IMR-90 (cell line): Measurements from ENCODE around the gene HERC4. TPM values are rescaled to one million over a fixed set of nuclear protein-coding genes. Genes with fewer than 3 reads are reported as not detected.

Experiments
- ATAC-seq: fragments of 200-7000 bp; cut with Tn5 transposase; 2 replicates; pipeline ENCODE4 v1.9.1; 2020; ENCODE audit warnings: low read depth, mild to moderate bottlenecking, moderate library complexity
- BruUV-seq: library from RNA; stranded (reverse); fragments of 400-500 nt; replicated peaks from 2 replicates; lab custom pipeline; 2021; lab: Mats Ljungman, UMichigan
- CTCF ChIA-PET: fragments of 300-600 bp; formaldehyde crosslinking; extraction: SDS; loops from one replicate; lab custom pipeline; 2021; ENCODE audit warnings: antibody characterized with exemption; lab: Yijun Ruan, JAX
- POLR2A ChIA-PET: fragments of 300-600 bp; sonication (Branson Sonifier 250); formaldehyde crosslinking; loops from one replicate; lab custom pipeline; 2022; ENCODE audit warnings: antibody characterized with exemption; ENCODE audit not compliant: unreplicated experiment; lab: Charles Lee
- DNase-seq: peaks from one replicate; pipeline ENCODE4 v3.0.0; 2013
- H2AFZ ChIP-seq: replicated peaks from 2 replicates; pipeline ENCODE3; 2013; ENCODE audit warnings: low read length, mild to moderate bottlenecking; ENCODE audit not compliant: poor library complexity
- H2AK5ac ChIP-seq: 2 replicates; pipeline ENCODE4 v1.6.1; 2013; ENCODE audit warnings: low read depth, low read length, inconsistent platforms
- H2AK9ac ChIP-seq: replicated peaks from 2 replicates; pipeline ENCODE3; 2013; ENCODE audit warnings: mild to moderate bottlenecking, low read depth, low read length, moderate library complexity; ENCODE audit not compliant: poor library complexity
- H2BK120ac ChIP-seq: 2 replicates; pipeline ENCODE4 v1.6.1; 2013; ENCODE audit warnings: low read depth, low read length, inconsistent platforms
- H2BK15ac ChIP-seq: 3 replicates; pipeline ENCODE4 v1.6.1; 2013; ENCODE audit warnings: low read depth, low read length, inconsistent platforms
- H2BK20ac ChIP-seq: 2 replicates; pipeline ENCODE4 v1.6.1; 2013; ENCODE audit warnings: low read depth, mild to moderate bottlenecking, inconsistent platforms, low read length, moderate library complexity
- H2BK5ac ChIP-seq: 2 replicates; pipeline ENCODE4 v1.6.1; 2013; ENCODE audit warnings: mild to moderate bottlenecking, low read depth, low read length, inconsistent platforms; ENCODE audit not compliant: poor library complexity, severe bottlenecking
- H3K14ac ChIP-seq: replicated peaks from 2 replicates; pipeline ENCODE4 v1.6.1; 2013; ENCODE audit warnings: low read depth, low read length, inconsistent platforms
- H3K18ac ChIP-seq: 2 replicates; pipeline ENCODE4 v1.6.1; 2013; ENCODE audit warnings: low read depth, low read length, control low read depth
- H3K23ac ChIP-seq: 2 replicates; pipeline ENCODE4 v1.6.1; 2013; ENCODE audit warnings: low read depth, low read length, inconsistent platforms
- H3K27ac ChIP-seq: 2 replicates; pipeline ENCODE4 v1.5.1; 2013; ENCODE audit warnings: mild to moderate bottlenecking, control low read depth, low read length; ENCODE audit not compliant: insufficient read depth
- H3K27me3 ChIP-seq: 2 replicates; pipeline ENCODE4 v1.6.1; 2013; ENCODE audit warnings: low read length; ENCODE audit not compliant: control insufficient read depth, insufficient read depth
- H3K36me3 ChIP-seq: 2 replicates; pipeline ENCODE4 v1.6.1; 2013; ENCODE audit warnings: low read length, mixed read lengths; ENCODE audit not compliant: control insufficient read depth, insufficient read depth
- H3K4ac ChIP-seq: 2 replicates; pipeline ENCODE4 v1.6.1; 2013; ENCODE audit warnings: low read depth, low read length, inconsistent platforms
- H3K4me1 ChIP-seq: 2 replicates; pipeline ENCODE4 v1.6.1; 2013; ENCODE audit warnings: low read length, mixed read lengths; ENCODE audit not compliant: control insufficient read depth, insufficient read depth
- H3K4me2 ChIP-seq: 2 replicates; pipeline ENCODE4 v1.6.1; 2013; ENCODE audit warnings: low read depth, mild to moderate bottlenecking, control low read depth, low read length, moderate library complexity
- H3K4me3 ChIP-seq: 2 replicates; pipeline ENCODE4 v1.5.1; 2013; ENCODE audit warnings: low read depth, mild to moderate bottlenecking, control low read depth, low read length, moderate library complexity; ENCODE audit not compliant: insufficient read depth
- H3K56ac ChIP-seq: 2 replicates; pipeline ENCODE4 v1.6.1; 2013; ENCODE audit warnings: low read length, inconsistent platforms; ENCODE audit not compliant: insufficient read depth; ENCODE audit errors: extremely low read depth
- H3K79me1 ChIP-seq, 2 experiments: 2 replicates each; pipeline ENCODE4 v1.6.1; 2013; ENCODE audit warnings: low read length in 2 of 2, inconsistent platforms in 1 of 2, low read depth in 1 of 2
- H3K9ac ChIP-seq: 2 replicates; pipeline ENCODE4 v1.6.1; 2013; ENCODE audit warnings: low read depth, low read length, control low read depth
- H3K9me1 ChIP-seq: 2 replicates; pipeline ENCODE4 v1.6.1; 2013; ENCODE audit warnings: low read length, inconsistent platforms; ENCODE audit not compliant: insufficient read depth
- H3K9me3 ChIP-seq: 2 replicates; pipeline ENCODE4 v1.6.1; 2013; ENCODE audit warnings: low read length; ENCODE audit not compliant: control insufficient read depth, insufficient read depth
- H4K20me1 ChIP-seq: 2 replicates; pipeline ENCODE4 v1.6.1; 2013; ENCODE audit warnings: low read length, inconsistent platforms; ENCODE audit not compliant: insufficient read depth
- H4K5ac ChIP-seq: 2 replicates; pipeline ENCODE4 v1.6.1; 2013; ENCODE audit warnings: mild to moderate bottlenecking, low read depth, low read length, control low read depth
- H4K8ac ChIP-seq, 2 experiments: 2 replicates each; pipeline ENCODE4 v1.6.1; 2013; ENCODE audit warnings: low read depth in 2 of 2, low read length in 2 of 2, control low read depth in 1 of 2, inconsistent platforms in 1 of 2
- H4K91ac ChIP-seq: 2 replicates; pipeline ENCODE4 v1.6.1; 2013; ENCODE audit warnings: low read depth, low read length, inconsistent platforms; ENCODE audit not compliant: insufficient read depth
- FOS ChIP-seq: fragments of 150-350 bp; IDR thresholded peaks from 2 replicates; pipeline ENCODE4 v1.6.1; 2016; ENCODE audit warnings: low read depth, low read length
- MXI1 ChIP-seq: IDR thresholded peaks from 2 replicates; pipeline ENCODE4 v1.6.1; 2012; ENCODE audit warnings: low read depth, mild to moderate bottlenecking, low read length, moderate library complexity, borderline replicate concordance
- POLR2A ChIP-seq: IDR thresholded peaks from 2 replicates; pipeline ENCODE4 v1.6.1; 2012; ENCODE audit warnings: mild to moderate bottlenecking, low read depth, low read length
- WGBS, 2 experiments: methylation state at CpG; one replicate each; pipeline versions ENCODE4 v1.1.5 to v1.1.7; 2013; ENCODE audit warnings: missing lambda C conversion rate in 2 of 2; ENCODE audit not compliant: insufficient read length in 1 of 2; ENCODE audit errors: extremely low coverage in 2 of 2; 5-methylcytosine and 5-hydroxymethylcytosine counted together
- dilution Hi-C: fragments of 300-500 bp; cut with HindIII; formaldehyde crosslinking; loops from one replicate; pipeline ENCODE4 v1.14.3; 2018; ENCODE audit warnings: low sequenced_read_pairs; ENCODE audit not compliant: unreplicated experiment
- in situ Hi-C: fragments of 300-500 bp; cut with MboI; formaldehyde crosslinking; loops from 3 replicates; pipeline ENCODE4 v1.14.3; 2019; ENCODE audit warnings: low sequenced_read_pairs, inconsistent platforms, mixed read lengths
- intact Hi-C: fragments of 100-400 bp; cut with micrococcal nuclease; formaldehyde crosslinking; loops from 2 replicates; pipeline ENCODE4 v1.10.0; 2022
- polyA plus RNA-seq, 3 experiments: library from polyadenylated mRNA; depleted of rRNA; stranded (reverse); fragments of >200 nt; gene quantifications; 2 replicates each; pipeline ENCODE4 v1.2.3, GENCODE V29; 2012; ENCODE audit warnings: low replicate concordance in 1 of 3
- total RNA-seq: library from RNA; depleted of rRNA; stranded (reverse); fragments of >200 nt; gene quantifications from 2 replicates; pipeline ENCODE4 v1.2.3, GENCODE V29; 2012
- TF ChIP-seq, protein P1 (sequence below): conservative IDR thresholded peaks from 2 replicates; pipeline ENCODE4 v1.5.1; 2012; ENCODE audit warnings: mild to moderate bottlenecking, low read depth, low read length, improper control_type of control experiment

HERC4 gene
- total and polyA plus RNA-seq, 2 of the 4 experiments (the other 2 are of a cell fraction), result 66.6 to 92.8 TPM

- H2BK120ac ChIP-seq, result peak overlapping the region; percentile 92
- H3K4me1 ChIP-seq, result peaks cover 13% of the 10 kb centered on the region
- H4K8ac ChIP-seq, result peak overlapping the region; percentile 92 to 98
- TF ChIP-seq MXI1, result no peak
- peak; percentile 2; the same call in 1 of the 2 replicates for TF ChIP-seq FOS
- TF ChIP-seq, protein P1, sequence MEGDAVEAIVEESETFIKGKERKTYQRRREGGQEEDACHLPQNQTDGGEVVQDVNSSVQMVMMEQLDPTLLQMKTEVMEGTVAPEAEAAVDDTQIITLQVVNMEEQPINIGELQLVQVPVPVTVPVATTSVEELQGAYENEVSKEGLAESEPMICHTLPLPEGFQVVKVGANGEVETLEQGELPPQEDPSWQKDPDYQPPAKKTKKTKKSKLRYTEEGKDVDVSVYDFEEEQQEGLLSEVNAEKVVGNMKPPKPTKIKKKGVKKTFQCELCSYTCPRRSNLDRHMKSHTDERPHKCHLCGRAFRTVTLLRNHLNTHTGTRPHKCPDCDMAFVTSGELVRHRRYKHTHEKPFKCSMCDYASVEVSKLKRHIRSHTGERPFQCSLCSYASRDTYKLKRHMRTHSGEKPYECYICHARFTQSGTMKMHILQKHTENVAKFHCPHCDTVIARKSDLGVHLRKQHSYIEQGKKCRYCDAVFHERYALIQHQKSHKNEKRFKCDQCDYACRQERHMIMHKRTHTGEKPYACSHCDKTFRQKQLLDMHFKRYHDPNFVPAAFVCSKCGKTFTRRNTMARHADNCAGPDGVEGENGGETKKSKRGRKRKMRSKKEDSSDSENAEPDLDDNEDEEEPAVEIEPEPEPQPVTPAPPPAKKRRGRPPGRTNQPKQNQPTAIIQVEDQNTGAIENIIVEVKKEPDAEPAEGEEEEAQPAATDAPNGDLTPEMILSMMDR, result no peak
- no peak for TF ChIP-seq POLR2A
- dilution Hi-C loops, result no loop called here
- CTCF ChIA-PET, result interaction anchor here (1.2 kb wide), 1 partner anchor 45 kb away, joined by 3 read pairs; no protein-coding TSS in a partner anchor
- peak overlapping the region; percentile 76 for H4K91ac ChIP-seq
- ATAC-seq (peak; percentile 56), DNase-seq (peak; percentile 78)
- H2AK9ac ChIP-seq, result peak overlapping the region; percentile 53
- H2AFZ ChIP-seq, result no peak overlapping the region
- peak overlapping the region; percentile 8; the same call in 2 of the 3 replicates for H2BK15ac ChIP-seq
- peak overlapping the region; percentile 70 for H3K14ac ChIP-seq
- peak overlapping the region; percentile 36; the same call in 1 of the 2 replicates for H3K4me2 ChIP-seq
- H3K4me3 ChIP-seq, result no peak overlapping the region
- peak overlapping the region; percentile 91 for H2BK5ac ChIP-seq
- no TSS peak for BruUV-seq
- peak overlapping the region; percentile 90 for H3K27ac ChIP-seq
- H3K9me3 ChIP-seq, result no peaks in the 10 kb centered on the region
- in situ Hi-C loops, result no loop called here
- H3K4ac ChIP-seq, result peak overlapping the region; percentile 91
- H4K5ac ChIP-seq, result peak overlapping the region; percentile 91
- peak overlapping the region; percentile 91 for H2AK5ac ChIP-seq
- intact Hi-C loops, result loop anchor here (2.0 kb wide), 1 partner anchor 42 kb away; no protein-coding TSS in a partner anchor
- peak overlapping the region; percentile 97 for H2BK20ac ChIP-seq
- peak overlapping the region; percentile 61; the same call in 1 of the 2 replicates for H3K23ac ChIP-seq
- peak overlapping the region; percentile 46; the same call in 1 of the 2 replicates for H3K9ac ChIP-seq
- H4K20me1 ChIP-seq, result no peaks in the 10 kb centered on the region
- H3K79me1 ChIP-seq, result peaks cover 0 to 6% of the 10 kb centered on the region in 2 experiments; a peak in 2 of 4 replicates
- no peaks in the 10 kb centered on the region for H3K36me3 ChIP-seq
- peak overlapping the region; percentile 96 for H3K18ac ChIP-seq
- H3K27me3 ChIP-seq, result no peaks in the 10 kb centered on the region
- POLR2A ChIA-PET, result interaction anchor here (0.6 kb wide), 2 partner anchors 246 to 336 kb away, joined by 3 to 6 read pairs; no protein-coding TSS in a partner anchor
- peak overlapping the region; percentile 94 for H3K56ac ChIP-seq
- WGBS, 2 experiments, result no CpG with 5 or more reads among the region's 2 CpGs
- H3K9me1 ChIP-seq, result peaks cover 1% of the 10 kb centered on the region; the same call in 1 of the 2 replicates
Observed at GRCh38 chr10:68095153-68095552, 20.1 kb upstream of the HERC4 start.
